KOPT-K1 (cell line): ENCODE measurements around the gene VSTM2L.

Experiments
- H3K27ac ChIP-seq: fragments of 200-600 bp; sonication (generic); 2 replicates; pipeline ENCODE4 v1.5.1; 2016; ENCODE audit warnings: antibody characterized with exemption, mild to moderate bottlenecking, low read depth, low read length; ENCODE audit not compliant: poor library complexity, severe bottlenecking
- H3K36me3 ChIP-seq: fragments of 200-600 bp; sonication (generic); 2 replicates; pipeline ENCODE4 v1.5.1; 2017; ENCODE audit warnings: antibody characterized with exemption, mild to moderate bottlenecking, low read length, moderate library complexity; ENCODE audit not compliant: insufficient read depth
- H3K9me3 ChIP-seq: fragments of 200-600 bp; sonication (generic); 2 replicates; pipeline ENCODE4 v1.5.1; 2017; ENCODE audit warnings: antibody characterized with exemption, low read length, mild to moderate bottlenecking; ENCODE audit not compliant: insufficient read depth, poor library complexity, severe bottlenecking

Gene VSTM2L

GRCh38 chr20:37886851-37887297 is 16.1 kb upstream of the VSTM2L start:
- H3K27ac ChIP-seq: no peak overlapping the region
- no peaks in the 10 kb centered on the region for H3K36me3 ChIP-seq
- H3K9me3 ChIP-seq: no peaks in the 10 kb centered on the region

DNA sequence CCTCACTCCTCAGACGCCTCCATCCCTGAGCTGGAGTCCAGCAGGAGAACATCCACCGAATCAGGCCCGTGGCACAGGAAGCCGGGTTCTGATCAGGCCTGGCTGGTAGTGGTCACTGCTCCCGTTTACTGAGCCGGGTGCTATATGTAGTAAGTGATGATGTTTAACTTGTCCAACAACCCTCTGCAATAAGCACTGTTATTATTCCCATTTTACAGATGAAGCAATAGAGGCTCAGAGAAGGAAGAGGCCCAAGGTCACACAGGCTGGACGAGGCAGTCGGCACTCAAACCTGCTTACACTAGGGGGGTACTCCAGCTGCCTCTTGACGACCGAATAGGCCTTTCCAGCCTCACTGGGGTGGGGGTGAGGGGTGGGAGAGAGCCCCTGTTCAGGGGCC is 14.3 kb upstream of the VSTM2L start:
- Histone ChIP-seq H3K36me3 (no peaks in the 10 kb centered on the region), H3K9me3 (no peaks in the 10 kb centered on the region), H3K27ac (no peak overlapping the region)

GRCh38 chr20:37890108-37890507 is 12.8 kb upstream of the VSTM2L start:
- Histone ChIP-seq H3K9me3 (no peaks in the 10 kb centered on the region), H3K27ac (no peak overlapping the region), H3K36me3 (no peaks in the 10 kb centered on the region)

- no peak overlapping the region for H3K27ac ChIP-seq
- no peaks in the 10 kb centered on the region for H3K9me3 ChIP-seq
Observed at GRCh38 chr20:37890643-37891042, 12.3 kb upstream of the VSTM2L start.

DNA sequence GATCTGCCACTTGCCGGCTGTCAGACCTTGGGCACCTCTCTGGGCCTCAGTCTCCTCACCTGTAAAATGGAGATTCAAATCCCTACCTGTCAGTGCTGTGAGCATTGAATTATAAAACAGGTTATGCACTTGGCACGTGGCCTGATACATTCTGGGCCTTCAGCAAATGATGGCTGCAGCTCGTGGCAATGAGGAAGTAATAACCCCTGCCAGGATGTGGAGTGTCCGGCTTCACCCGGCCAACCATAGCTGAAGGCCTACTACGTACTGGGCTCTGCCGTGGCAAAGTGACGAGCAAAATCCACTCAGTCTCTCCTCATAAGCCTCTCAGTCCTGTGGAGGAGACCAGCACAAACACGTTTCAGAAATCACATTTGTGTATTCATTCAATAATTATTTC is 10.9 kb upstream of the VSTM2L start:
- Histone ChIP-seq H3K9me3 (no peaks in the 10 kb centered on the region), H3K27ac (no peak overlapping the region), H3K36me3 (no peaks in the 10 kb centered on the region)

More at GRCh38 chr20:37890643-37891042, 12.3 kb upstream of the VSTM2L start:
- H3K36me3 ChIP-seq: no peaks in the 10 kb centered on the region

DNA sequence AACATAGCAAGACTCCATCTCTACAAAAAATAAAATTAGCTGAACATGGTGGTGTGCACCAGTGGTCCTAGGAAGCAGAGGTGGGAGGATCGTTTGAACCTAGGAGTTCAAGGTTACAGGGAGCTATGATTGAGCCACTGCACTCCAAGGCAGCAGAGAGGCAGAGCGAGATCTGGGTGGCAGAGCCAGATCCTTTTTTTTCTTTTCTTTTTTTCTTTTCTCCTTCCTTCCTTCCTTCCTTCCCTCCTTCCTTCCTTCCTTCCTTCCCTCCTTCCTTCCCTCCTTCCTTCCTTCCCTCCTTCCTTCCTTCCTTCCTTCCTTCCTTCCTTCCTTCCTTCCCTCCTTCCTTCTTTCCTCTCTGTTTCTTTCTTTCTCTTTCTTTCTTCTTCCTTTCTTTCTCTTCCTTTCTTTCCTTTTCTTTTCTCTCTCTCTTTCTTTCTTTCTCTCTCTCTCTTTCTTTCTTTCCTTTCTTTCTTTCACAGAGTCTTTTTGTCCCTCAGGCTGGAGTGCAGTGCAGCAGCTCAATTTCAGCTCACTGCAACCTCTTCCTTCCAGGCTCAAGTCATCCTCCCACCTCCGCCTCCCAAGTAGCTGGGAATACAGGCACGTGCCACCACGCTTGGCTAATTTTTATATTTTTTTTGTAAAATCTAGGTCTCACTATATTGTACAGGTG is 9.2 kb upstream of the VSTM2L start:
- no peaks in the 10 kb centered on the region for H3K9me3 ChIP-seq
- H3K27ac ChIP-seq: no peak overlapping the region
- H3K36me3 ChIP-seq: no peaks in the 10 kb centered on the region

DNA sequence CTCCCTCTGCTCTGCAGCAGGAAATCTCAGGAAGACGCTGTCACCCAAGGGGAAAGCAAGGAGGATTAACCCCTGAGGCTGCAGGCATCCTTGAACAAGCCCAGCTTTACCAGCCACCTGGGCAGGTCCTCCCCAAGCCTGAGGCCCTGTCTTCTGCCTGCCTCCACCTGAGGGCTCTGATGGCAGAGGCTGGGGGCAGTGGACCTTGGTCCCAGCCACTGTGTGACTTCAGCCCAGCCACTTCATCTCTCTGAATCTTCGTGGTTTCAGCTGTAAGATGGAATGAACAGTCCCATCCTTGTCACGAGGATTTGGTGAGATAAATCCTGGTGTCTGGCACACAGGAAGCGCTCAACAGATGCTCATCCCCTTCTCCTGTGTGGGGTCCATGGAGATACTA is 8.5 kb upstream of the VSTM2L start:
- H3K27ac ChIP-seq: no peak overlapping the region
- H3K9me3 ChIP-seq: no peaks in the 10 kb centered on the region
- no peaks in the 10 kb centered on the region for H3K36me3 ChIP-seq

DNA sequence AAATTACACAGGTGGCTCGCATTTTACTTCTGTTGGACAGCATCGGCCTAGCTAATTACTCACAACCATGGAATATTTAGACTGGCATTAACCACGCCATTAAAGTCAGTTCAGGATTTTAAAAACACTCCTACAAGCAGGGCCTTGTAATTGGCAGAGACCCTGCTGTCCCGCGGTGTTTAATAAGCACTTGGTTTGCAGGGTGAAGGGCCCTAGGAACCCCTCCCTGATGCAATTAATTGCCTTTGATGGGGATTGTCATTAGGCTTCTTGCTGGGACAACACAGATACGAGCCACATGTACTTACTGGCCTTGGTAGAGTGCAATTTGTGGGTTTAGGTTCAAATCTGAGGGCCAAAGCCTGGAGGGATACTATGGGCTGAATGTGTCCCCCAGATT is 7.8 kb upstream of the VSTM2L start:
- no peaks in the 10 kb centered on the region for H3K36me3 ChIP-seq
- H3K27ac ChIP-seq: no peak overlapping the region
- H3K9me3 ChIP-seq: no peaks in the 10 kb centered on the region

DNA sequence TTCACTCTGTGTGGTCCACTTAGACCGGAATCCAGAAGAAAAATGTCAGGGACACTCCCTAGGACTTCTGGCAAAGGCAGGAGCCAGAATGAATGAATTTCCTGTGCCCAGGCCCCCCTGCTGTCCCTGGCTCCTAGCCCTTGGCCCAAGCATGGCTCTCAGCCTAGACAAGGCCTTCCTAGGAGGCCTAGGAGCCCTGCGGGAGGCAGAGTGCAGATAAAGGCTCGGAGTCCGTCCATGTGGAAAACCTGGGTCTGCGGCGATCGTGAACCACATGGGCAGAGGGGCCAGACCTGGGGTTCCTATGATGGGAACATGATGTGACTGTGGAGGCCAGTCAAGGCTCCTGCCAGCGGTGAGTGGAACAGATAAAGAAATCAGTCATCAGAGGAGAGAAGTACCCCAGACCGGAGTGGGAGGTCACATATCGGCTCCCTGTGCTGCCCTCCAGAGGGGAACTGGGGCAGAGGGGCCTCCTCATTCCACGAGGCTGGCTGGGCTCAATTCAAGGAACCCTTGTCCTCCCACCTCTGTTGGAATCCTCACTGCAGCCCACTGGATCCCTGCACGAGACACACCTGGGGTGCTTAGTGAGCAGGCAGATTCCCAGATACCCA is 5.9 kb upstream of the VSTM2L start:
- no peak overlapping the region for H3K27ac ChIP-seq
- H3K36me3 ChIP-seq: no peaks in the 10 kb centered on the region
- H3K9me3 ChIP-seq: no peaks in the 10 kb centered on the region

DNA sequence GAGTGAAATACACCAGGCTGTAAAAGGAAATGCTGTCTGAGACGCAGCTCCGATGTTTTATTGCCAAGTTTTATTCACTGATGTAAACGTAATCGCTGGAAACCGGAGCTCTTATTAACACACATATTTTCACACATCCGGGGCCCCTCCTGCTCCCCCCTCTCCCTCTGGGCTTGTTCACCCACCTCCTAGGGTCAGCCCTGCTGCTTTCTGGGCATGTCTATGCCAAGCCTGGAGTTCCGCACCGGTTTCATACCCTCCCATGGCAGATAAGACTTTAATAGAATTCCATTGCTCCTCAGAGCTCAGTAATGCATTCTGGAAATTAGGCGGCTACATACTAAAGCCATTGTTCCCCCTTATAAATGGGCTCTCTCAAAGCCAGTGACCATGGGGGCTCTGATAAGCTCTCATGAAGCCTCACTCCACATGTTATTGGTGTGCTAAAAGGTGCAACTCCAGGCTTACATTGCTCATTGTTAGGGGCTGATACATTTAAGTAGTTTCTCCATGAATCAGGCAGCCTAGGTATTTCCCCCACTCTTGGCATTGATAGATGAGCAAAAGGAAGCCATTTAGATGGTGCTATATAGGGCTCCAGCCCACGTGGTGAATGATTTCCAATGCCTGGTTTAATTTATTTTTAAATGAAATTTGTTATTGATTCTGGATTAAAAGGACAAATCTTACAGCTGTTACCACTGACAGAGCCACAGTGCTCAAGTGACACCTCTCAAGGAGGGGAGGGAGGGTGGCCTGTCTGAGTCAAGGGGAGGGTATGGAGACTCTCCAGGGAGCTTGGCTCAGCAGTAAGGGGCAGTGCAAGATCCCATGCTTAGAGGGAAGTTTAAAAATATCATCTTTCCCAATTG is 4.5 kb upstream of the VSTM2L start:
- no peaks in the 10 kb centered on the region for H3K9me3 ChIP-seq
- H3K36me3 ChIP-seq: no peaks in the 10 kb centered on the region
- H3K27ac ChIP-seq: no peak overlapping the region

DNA sequence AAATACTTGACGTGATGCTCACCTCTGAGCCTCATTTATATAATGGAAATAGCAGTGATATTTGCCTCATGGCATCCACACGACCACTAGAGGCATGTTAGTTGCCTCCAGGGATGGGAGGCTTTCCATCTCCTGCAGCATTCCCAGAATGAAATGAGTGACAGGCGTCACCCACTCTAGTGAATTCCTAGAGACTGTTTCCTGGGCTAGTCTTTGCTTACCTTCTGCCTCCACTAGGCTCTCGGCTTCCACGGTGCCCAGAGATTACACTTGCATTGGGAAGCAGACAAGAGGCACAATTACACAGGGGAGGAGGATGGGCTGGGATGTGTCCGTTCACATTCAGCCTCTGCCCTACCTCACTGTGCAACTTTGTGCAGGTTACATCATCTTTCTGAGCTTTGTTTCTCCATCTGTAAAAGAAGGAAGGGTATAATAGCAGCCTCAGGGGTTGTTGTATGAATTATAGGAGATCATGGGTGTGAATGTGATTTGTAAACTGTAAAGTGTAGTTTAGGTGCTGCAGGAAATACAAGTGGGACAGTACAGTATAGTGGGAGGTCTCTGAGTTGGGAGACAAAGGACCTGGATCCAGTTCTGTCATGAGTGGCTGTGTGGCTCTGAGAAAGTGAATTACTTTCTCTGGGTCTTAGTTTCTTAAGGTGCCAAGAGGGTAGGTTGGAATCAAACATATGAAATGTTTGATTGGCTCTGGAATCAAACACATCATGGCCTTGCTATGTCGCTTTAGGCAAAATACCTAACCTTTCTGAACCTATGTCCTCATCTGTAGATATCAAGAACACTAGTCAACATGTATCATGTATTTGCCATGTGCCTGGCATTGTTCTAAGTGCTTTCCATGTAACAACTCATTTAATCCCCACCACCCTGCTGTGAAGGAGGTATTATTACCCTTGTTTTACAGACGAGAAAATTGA is 3.6 kb upstream of the VSTM2L start:
- H3K36me3 ChIP-seq: no peaks in the 10 kb centered on the region
- H3K9me3 ChIP-seq: no peaks in the 10 kb centered on the region
- H3K27ac ChIP-seq: no peak overlapping the region

DNA sequence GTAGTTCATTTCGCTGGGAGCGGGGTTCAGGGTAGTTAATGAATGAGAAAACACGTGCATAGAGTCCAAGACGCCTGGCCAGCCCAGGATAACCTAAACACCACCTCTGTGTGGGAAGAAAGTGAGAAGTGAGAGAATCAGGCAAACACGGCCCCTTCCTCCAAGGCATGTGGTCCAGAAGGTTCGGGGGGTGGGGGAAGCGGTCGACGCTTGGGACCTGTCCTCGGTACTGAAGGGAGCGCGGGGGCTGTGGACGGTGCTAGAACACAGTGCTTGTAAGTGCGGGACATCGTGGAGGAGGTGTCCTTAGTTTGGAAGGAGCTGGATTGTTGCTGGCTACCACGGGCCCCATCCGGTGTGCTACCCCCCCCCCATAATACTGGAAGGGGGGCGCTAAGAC is 1.7 kb upstream of the VSTM2L start:
- H3K27ac ChIP-seq: no peak overlapping the region
- no peaks in the 10 kb centered on the region for H3K9me3 ChIP-seq

GRCh38 chr20:37901654-37902503 is 1.0 kb upstream of the VSTM2L start:
- Histone ChIP-seq H3K36me3 (no peaks in the 10 kb centered on the region), H3K27ac (no peak overlapping the region), H3K9me3 (no peaks in the 10 kb centered on the region)

More for the DNA sequence above, 1.7 kb upstream of the VSTM2L start:
- H3K36me3 ChIP-seq: no peaks in the 10 kb centered on the region
